Gastrocnemius medialis (tissue), 4 donors: ENCODE measurements around the gene TUFT1.

ENCODE experiments used
- POLR2A ChIP-seq, 2 donors: fragments of 450-650 bp; IDR thresholded peaks; one replicate each; pipeline ENCODE4 v1.6.1; 2017; ENCODE audit warnings: antibody characterized with exemption in 2 of 2, mild to moderate bottlenecking in 2 of 2, moderate library complexity in 2 of 2
- TF ChIP-seq, protein P1 (sequence below), 5 experiments: fragments of 450-650 bp in 3 of 5; fragments of 200-600 bp in 2 of 5; sonication (generic) in 2 of 5; IDR thresholded peaks in 4 of 5; conservative IDR thresholded peaks in 1 of 5; 1 replicate in 4 of 5; 2 replicates in 1 of 5; pipeline ENCODE4 v1.5.1; 2016 to 2019; ENCODE audit warnings: antibody characterized with exemption in 5 of 5, mild to moderate bottlenecking in 3 of 5, moderate library complexity in 3 of 5

DNA sequence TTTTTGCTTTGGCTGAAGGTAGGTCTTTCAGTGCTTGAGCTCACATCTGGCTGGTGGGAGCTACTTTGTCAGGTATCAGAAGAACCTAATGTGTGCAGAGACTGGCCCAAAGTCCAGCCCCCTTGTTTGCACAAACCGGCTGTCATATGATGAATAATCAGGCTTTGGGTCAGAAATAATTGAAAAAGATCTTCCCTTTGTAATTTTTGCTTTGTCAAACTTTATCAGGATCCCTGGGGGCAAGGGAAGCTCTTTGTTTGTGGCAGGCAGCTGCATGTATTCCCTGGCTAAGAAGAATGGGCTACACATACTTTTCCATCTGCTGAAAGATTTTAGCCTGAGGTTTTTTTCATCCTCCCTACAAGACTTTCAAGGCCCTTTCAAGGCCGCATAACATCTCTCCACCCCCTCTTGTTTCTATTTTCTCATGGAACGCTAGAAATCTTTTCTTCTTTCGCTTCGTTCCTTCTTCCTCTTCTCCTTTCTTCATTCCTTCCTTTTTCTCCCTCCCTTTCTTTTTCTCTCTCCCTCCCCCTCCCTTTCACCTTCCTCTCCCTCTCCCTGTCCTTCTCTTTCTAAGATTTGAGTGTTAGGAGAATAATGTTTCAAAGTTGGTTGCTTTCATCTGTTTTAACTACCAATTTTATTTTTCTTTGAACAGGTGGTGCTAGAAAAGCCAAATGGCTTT, 25.5 kb downstream of the TUFT1 start:
- TF ChIP-seq, protein P1, sequence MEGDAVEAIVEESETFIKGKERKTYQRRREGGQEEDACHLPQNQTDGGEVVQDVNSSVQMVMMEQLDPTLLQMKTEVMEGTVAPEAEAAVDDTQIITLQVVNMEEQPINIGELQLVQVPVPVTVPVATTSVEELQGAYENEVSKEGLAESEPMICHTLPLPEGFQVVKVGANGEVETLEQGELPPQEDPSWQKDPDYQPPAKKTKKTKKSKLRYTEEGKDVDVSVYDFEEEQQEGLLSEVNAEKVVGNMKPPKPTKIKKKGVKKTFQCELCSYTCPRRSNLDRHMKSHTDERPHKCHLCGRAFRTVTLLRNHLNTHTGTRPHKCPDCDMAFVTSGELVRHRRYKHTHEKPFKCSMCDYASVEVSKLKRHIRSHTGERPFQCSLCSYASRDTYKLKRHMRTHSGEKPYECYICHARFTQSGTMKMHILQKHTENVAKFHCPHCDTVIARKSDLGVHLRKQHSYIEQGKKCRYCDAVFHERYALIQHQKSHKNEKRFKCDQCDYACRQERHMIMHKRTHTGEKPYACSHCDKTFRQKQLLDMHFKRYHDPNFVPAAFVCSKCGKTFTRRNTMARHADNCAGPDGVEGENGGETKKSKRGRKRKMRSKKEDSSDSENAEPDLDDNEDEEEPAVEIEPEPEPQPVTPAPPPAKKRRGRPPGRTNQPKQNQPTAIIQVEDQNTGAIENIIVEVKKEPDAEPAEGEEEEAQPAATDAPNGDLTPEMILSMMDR (IDR thresholded peaks at IDR 0.05 in 4 of 5, conservative IDR thresholded peaks at IDR 0.05 in 1 of 5) = no peak
- TF ChIP-seq POLR2A (IDR thresholded peaks at IDR 0.05) = no peak
